IPS DF 19.7 (cell line): ENCODE measurements around the gene WNK4.

ENCODE experiments used
- DNase-seq: peaks from one replicate; pipeline ENCODE4 v3.0.0-alpha.2; 2013; ENCODE audit warnings: low read depth, low spot score

WNK4 gene

GRCh38 chr17:42796066-42796758, 15.8 kb downstream of the WNK4 start:
- no peak for DNase-seq

GRCh38 chr17:42797067-42798007, 16.9 kb downstream of the WNK4 start:
- DNase-seq = no peak

- DNase-seq = no peak
Measured at GRCh38 chr17:42798011-42798382, 17.6 kb downstream of the WNK4 start.

- peak; percentile 75 for DNase-seq
Measured at GRCh38 chr17:42798383-42799380, 18.3 kb downstream of the WNK4 start, which contains the start of the genes CNTD1 and COA3. Gene CNTD1 (plus strand): TSS chr17:42798861. CDS start chr17:42799068, 207 bp downstream. Gene COA3 (minus strand): TSS chr17:42798704. CDS start chr17:42798681, 23 bp downstream.

- DNase-seq = no peak
Measured at GRCh38 chr17:42803074-42803883, 22.9 kb downstream of the WNK4 start.

GRCh38 chr17:42804918-42805367, 24.5 kb downstream of the WNK4 start:
- DNase-seq = no peak

GRCh38 chr17:42806249-42806648, 25.8 kb downstream of the WNK4 start:
- DNase-seq = no peak

GRCh38 chr17:42809250-42809649, 28.8 kb downstream of the WNK4 start:
- no peak for DNase-seq

- no peak for DNase-seq
Measured at GRCh38 chr17:42814633-42815399, 34.4 kb downstream of the WNK4 start.

GRCh38 chr17:42817866-42818265, 37.5 kb downstream of the WNK4 start:
- DNase-seq = no peak

GRCh38 chr17:42818379-42818778, 38.0 kb downstream of the WNK4 start:
- no peak for DNase-seq

GRCh38 chr17:42819939-42820535, 39.6 kb downstream of the WNK4 start:
- DNase-seq = no peak

- DNase-seq = no peak
Measured at GRCh38 chr17:42821176-42821575, 40.8 kb downstream of the WNK4 start.

- DNase-seq = no peak
Measured at GRCh38 chr17:42827472-42827871, 47.1 kb downstream of the WNK4 start.

- DNase-seq = no peak
Measured at GRCh38 chr17:42830971-42831370, 50.6 kb downstream of the WNK4 start.

GRCh38 chr17:42832213-42832933, 52.0 kb downstream of the WNK4 start:
- DNase-seq = no peak

- peak; percentile 74 for DNase-seq
Measured at GRCh38 chr17:42832934-42833766, 52.7 kb downstream of the WNK4 start, which contains the start of gene PSME3. Gene PSME3 (plus strand): TSS chr17:42833397. CDS start chr17:42833632, 235 bp downstream.
